SH-SY5Y (cell line): ENCODE results near the gene SERP1.

Experiments used
- GATA2 ChIP-seq: IDR thresholded peaks from 2 replicates; pipeline ENCODE4 v1.6.1; 2011; ENCODE audit warnings: mild to moderate bottlenecking, low read depth, low read length
- GATA3 ChIP-seq: IDR thresholded peaks from 2 replicates; pipeline ENCODE4 v1.6.1; 2011; ENCODE audit warnings: low read depth, mild to moderate bottlenecking, low read length, moderate library complexity

Gene SERP1

DNA sequence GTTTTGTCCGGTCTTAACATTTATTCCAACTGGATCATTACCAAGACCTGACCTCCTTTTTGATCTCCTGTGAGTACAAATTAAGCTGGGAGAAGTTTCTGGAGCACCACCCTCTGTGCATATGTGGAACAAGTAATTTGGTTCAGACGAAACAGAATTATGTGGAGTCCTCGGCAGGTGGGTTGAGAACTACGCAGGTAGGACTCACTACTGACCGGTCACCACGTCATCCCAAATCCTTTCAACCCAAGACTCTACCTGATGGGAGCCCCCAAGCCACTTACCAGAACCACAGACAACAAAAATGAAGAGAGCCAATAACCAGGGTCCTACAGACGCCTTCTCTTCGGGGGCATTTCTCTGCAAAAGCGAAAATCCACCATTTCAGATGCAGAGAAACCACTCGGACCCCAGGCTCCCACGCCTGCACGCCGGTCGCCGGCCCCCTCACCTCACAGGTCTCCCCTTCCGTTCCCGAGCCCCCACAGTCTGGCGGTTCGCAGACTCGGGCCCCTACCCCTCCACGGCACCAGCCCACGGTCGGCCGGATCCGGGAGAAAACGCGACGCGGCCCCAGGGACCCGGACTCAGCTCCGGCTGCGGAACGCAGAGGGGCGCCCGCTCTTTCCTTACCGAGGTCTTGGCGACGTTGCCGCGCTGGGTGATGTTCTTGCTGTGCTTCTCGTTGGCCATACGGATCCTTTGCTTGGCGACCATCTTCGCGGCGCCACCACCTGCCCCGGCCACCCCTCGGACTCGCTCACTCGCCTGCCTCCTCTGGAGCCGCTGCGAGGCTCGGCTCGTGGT, 674 bp downstream of the SERP1 start:
- TF ChIP-seq GATA3 = no peak
- TF ChIP-seq GATA2 = no peak

DNA sequence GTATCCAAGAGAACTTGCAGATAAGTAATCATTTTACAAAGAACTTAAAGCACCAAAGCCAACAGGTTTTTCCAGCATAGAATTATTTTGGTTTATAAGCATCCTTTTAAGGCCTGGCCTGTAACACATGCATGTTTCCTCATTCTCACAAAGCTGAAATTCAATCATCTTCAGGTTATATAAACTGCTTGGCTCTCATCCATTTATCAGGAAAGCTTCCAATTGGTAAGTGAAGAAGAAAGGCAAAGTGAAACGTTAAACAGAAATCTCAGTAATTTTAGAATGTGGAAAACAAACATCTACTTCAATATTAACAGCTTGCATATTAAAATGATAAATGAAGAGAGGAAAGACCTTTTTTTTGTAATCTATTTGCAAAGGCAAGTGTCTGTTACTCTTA, 1.6 kb downstream of the SERP1 start:
- no peak for TF ChIP-seq GATA3
- TF ChIP-seq GATA2 = no peak

DNA sequence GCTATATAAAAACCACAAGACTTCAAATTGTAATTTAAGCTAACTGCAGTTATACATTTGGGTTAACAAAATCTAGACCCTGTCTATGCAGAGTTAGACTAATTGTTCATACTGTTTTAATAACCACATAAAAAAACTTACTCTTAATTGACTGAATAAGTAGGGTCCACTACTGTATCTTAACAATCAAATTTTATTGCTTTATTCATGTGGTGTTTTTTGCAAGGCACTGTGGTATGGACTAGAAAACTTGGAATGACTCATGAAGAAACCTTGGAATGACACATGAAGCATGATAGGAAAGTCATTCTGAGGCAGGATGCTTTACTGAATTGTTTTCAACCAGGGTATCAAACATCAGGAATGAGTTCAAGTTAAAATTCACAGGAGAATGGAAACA, 2.3 kb downstream of the SERP1 start:
- TF ChIP-seq GATA2 = no peak
- TF ChIP-seq GATA3 = no peak

DNA sequence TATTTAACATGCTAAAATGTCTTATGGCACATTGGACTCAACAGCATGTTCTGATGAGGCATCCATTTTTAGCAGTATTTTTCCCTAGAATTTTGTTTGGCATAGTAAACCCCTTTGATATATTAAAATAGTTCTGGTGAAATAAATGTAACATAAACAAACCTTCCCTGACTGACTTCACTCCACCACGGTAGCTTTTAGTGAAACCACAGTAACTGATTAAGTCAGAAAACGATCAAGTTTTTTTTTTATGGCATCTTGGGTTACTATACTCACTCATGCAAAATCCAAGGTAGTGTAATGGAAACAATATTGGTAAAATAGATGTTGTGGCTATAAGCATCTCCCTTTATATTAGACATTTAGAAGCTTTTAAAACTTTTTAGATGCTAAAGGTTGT, 2.8 kb downstream of the SERP1 start:
- no peak for TF ChIP-seq GATA2
- TF ChIP-seq GATA3 = no peak

DNA sequence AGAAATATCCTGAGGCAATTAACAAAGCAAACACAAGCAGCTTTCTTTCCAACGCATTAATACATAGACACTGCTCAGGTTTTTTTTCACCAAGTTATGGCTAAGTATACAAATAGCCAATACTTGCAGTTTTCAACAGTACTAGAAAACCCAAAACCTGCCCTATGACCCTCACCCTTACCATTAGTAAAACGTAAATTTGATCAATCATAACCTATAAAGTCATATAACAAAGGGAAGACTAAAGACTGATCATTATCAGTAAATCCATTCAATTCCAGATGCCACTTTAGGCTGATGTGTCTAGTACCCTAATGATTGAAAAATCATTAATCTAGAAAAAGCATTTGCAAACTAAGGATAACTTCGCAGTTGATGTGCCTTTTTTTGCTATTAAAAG, 3.2 kb downstream of the SERP1 start:
- no peak for TF ChIP-seq GATA2
- no peak for TF ChIP-seq GATA3

DNA sequence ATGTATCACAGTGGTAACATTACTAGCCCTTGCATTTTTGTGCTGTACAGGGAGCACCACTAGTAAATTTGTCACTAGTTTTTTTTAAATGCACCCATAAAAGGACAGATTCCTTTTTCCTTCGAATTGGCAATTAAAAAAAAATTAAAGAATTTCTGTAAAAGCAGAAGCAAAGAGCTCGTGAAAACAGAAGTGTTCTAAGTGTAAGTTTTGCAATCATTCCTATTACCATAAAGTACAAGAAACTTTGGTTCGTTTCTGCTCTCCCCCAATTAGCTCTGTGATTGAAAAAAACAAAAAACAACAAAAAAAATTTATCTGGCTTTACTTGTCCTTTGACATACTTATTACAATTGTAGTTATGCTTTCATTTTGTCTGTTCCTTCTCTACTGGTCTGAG, 5.3 kb downstream of the SERP1 start:
- TF ChIP-seq GATA2 = no peak
- no peak for TF ChIP-seq GATA3

DNA sequence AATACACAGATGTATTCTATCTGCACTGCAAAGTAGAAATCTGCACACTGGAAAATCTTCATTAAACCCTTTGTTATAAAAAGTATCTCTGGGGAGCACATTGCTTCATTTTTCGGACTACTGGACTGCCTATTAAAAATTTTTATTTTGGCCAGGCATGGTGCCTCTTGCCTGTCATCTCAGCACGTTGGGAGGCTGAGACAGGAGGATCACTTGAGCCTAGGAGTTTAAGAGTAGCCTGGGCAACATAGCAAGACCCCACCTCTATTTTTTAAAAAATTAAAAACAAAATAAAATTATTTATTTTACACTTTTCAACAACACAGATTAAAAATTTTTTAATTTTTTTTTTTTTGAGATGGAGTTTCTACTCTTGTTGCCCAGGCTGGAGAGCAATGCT, 6.0 kb downstream of the SERP1 start:
- no peak for TF ChIP-seq GATA3
- TF ChIP-seq GATA2 = no peak

DNA sequence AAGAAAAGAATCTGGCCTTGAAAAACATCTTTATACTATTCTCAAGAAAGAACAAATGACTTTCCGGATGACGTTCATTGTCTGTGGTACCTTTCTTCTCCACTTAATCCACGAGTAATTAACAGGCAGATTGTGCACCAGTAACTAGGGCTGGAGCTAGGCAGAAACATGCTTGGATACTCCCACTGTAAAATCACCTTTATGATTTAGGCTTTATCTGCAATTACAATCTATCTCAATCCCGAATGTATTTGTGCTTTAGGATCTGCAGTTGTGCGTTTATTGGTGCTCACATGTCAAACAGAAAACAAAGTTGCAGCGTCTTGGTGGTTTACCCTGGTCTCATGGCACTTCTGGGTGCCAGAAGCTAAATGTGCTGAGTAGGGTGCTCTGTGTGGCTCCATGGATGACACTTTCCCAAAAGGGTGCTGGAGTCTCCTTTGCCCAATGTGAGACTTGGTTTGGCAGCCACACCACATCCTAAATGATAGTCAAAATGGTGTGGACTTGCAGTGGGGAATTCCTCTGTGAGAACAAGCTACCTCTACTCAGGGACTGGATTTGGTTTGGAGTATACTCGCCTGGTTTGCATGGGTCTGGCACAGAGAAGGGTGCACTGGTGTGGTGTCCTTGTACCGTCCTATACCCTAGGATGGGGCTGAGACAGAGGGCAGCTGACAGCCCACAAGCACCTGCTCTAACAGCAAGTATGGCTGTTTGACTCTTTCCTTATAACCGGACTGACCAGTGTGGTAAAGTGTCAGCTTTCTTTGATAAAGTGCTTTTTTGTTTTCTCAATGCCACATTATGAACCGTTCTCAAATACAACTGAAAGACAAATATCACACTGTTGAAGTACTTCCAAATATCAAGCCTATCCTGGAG, 7.7 kb downstream of the SERP1 start:
- no peak for TF ChIP-seq GATA2
- no peak for TF ChIP-seq GATA3

DNA sequence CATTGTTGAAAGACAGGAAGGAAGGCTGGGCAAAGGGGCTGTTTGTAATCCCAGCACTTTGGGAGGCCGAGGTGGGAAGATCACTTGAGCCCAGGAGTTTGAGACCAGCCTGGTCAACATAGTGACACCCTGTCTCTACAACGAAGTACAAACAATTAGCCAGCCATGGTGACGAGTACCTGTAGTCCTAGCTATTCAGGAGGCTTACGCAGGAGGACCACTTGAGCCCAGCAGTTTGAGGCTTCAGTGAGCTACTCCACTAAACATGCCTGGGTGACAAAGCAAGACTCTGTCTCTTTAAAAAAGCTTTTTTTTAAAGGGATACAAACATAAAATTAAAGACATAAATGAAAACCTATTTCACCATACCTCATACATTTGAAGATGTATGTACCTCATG, 11.1 kb downstream of the SERP1 start:
- TF ChIP-seq GATA2 = no peak
- TF ChIP-seq GATA3 = no peak

DNA sequence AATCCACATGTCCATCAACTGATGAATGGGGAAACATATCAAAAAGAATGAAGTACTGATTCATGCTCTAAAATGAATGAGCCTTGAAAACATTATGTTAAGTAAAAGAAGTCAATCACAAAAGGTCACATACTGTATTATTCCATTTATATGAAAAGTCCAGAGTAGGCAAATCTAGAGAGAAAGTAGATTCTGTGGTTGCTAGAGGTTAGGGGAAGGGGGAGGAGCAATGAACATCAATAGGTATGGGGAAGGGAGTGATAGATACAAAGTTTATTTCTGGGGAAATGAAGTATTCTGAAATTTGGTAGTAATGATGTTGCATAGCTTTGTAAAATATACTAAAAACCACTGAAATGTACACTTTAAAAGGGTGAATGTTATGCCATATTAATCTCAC, 14.5 kb downstream of the SERP1 start:
- no peak for TF ChIP-seq GATA2
- TF ChIP-seq GATA3 = no peak

DNA sequence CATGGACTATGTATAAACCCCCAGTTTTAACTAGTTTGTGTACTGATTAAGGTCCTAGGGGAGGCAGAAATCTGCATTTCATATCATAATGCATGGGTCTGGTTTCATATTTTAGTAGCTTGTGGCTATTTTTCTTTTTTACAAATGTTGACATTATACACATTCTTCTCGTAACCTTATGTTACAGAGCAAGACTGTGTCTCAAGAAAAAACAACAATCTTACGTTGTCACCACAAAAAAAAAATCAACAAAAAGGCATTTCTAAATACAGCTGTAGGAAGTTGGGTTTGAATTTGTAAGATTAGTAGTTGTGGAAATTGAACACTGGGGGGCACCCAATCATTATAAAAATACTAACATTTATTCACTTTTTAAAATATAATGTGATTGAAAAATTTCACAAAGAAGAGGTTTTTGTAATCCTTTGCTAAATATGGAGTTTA, 17.9 kb downstream of the SERP1 start:
- TF ChIP-seq GATA2 = no peak

DNA sequence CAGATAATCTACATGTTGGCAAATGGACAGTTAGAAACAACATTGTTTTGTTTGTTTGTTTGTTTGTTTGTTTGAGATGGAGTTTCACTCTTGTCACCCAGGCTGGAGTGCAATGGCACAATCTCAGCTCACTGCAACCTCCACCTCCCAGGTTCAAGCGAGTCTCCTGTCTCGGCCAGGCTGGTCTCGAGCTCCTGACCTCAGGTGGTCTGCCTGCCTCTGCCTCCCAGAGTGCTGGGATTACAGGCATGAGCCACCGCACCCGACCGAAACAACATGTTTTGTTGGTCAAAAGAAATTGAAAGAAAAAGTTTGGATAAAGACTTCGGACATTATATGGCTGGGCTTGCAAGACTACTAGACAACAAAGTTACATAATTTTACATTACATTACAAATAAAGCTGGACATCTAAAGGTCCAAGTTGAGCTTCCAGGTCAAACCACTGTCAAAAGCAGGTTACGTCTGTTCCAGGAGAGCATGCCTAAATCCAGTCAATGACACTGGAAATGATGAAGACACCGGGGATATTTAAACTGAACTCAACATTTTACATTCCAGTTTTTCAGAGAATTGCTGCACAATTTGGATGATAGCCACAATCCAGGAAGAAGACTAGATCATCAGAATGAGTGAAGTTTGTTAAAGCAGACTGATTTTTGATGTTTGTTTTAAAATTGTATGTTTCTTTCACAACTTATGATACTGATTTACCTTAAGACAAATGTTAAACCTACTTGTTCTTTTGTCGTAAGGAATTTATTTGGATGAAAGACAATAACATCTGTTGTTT, 18.6 kb downstream of the SERP1 start:
- TF ChIP-seq GATA2 (no peak), GATA3 (no peak)

DNA sequence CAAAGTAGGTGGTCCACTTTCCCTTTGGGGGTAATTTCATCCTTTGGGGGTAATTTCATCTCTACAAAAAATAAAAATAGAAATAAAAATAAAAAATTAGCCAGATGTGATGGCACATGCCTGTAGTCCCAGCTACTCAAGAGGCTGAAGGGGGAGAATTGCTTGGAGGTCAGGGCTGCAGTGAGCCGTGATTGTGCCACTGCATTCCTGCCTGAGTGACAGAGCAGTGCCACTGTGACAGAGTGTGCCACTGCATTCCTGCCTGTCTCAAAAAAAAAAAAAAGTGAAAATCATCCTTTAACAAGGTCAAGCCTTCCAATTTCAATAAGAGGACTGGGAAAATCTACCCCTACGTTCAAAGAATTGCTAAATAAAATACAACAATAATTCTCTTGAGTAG, 22.8 kb downstream of the SERP1 start:
- TF ChIP-seq GATA3 (no peak), GATA2 (no peak)

DNA sequence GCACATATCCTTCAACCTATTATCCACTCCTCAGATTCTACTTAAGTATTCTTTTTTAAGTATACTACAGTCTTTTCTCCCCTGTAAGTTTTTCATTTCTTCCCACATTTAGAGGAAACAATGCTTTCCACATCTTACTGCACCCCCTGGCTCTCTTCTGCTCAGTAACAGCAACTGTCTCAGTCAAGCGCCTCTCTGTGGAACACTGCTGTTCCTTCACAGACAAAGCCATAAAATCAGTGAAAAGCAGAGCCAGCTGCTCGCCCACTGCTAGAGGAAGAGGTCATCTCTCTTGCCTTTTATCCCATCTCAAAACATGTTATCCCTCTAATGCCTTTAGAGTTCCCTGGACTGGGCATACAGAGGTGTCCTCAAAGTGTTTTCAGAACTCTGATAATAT, 24.8 kb downstream of the SERP1 start:
- TF ChIP-seq GATA2 = no peak
- TF ChIP-seq GATA3 = no peak

DNA sequence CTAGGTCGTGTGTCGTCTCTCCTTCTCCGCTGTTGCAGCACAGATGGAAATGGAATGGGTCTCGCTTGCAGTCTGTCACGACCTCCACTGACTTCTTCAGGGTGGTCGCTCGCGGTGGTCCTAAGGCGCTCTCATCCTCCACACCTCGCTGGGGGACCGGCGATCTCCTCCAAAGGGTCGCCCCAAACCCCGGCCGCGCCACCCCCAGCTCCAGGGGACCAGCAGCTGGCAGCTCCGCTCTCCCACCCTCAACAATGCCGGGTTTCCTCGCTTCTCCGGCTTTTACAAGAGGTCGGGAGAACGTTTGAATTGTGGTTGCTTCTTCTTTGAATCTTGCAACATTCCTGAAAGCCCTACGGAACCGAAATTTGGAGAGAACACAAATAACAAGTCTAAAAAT, 25.9 kb downstream of the SERP1 start:
- TF ChIP-seq GATA3 (no peak), GATA2 (no peak)
